HEK293 (cell line): ENCODE measurements around the gene LILRA5.
"Not testable (repeated sequence)": the region's sequence is repeated elsewhere in the genome, so short reads cannot be mapped to it uniquely, and the experiment has no call there.

Experiments
- CTCF ChIP-seq: fragments of 450-650 bp; formaldehyde crosslinking; IDR thresholded peaks from 2 replicates; pipeline ENCODE4 v1.5.1; 2016; ENCODE audit warnings: missing biosample characterization, missing genetic modification characterization
- TCF7L2 ChIP-seq: IDR thresholded peaks from 2 replicates; pipeline ENCODE4 v1.6.1; 2011; ENCODE audit warnings: low read depth, mild to moderate bottlenecking, inconsistent platforms, low read length, moderate library complexity, borderline replicate concordance
- ZBTB21 ChIP-seq: fragments of 450-650 bp; formaldehyde crosslinking; IDR thresholded peaks from 2 replicates; pipeline ENCODE4 v1.5.1; 2017; ENCODE audit warnings: missing biosample characterization, missing genetic modification characterization
- ZBTB7A ChIP-seq: fragments of 450-650 bp; formaldehyde crosslinking; IDR thresholded peaks from 2 replicates; pipeline ENCODE4 v1.5.1; 2016; ENCODE audit warnings: low read depth, missing biosample characterization, missing genetic modification characterization
- ZNF121 ChIP-seq: fragments of 450-650 bp; formaldehyde crosslinking; IDR thresholded peaks from 2 replicates; pipeline ENCODE4 v1.5.1; 2016; ENCODE audit warnings: missing biosample characterization, missing genetic modification characterization
- ZNF791 ChIP-seq: fragments of 450-650 bp; formaldehyde crosslinking; IDR thresholded peaks from 2 replicates; pipeline ENCODE4 v1.5.1; 2016; ENCODE audit warnings: missing biosample characterization, missing genetic modification characterization
- ZNF792 ChIP-seq: fragments of 450-650 bp; formaldehyde crosslinking; IDR thresholded peaks from 2 replicates; pipeline ENCODE4 v1.5.1; 2016; ENCODE audit warnings: missing biosample characterization, missing genetic modification characterization

GRCh38 chr19:54286283-54286682, 26.7 kb downstream of the LILRA5 start:
- not testable (repeated sequence) for TF ChIP-seq CTCF (tag by site-specific recombination); ZNF791 (tag by site-specific recombination); ZNF792; ZBTB21 (tag by site-specific recombination); TCF7L2; ZBTB7A; ZNF121 (tag by site-specific recombination)
